22Rv1 (cell line): Measurements from ENCODE around the gene CACNA1A.

Experiments
- CTCF ChIP-seq: fragments of 450-650 bp; IDR thresholded peaks from 2 replicates; pipeline ENCODE4 v1.5.1; 2017; ENCODE audit warnings: mild to moderate bottlenecking
- ZFX ChIP-seq: fragments of 450-650 bp; IDR thresholded peaks from 2 replicates; pipeline ENCODE4 v1.6.1; 2017; ENCODE audit warnings: antibody characterized with exemption, borderline replicate concordance

GRCh38 chr19:13502231-13502630 lies 4.0 kb downstream of the CACNA1A start:
- no peak for TF ChIP-seq CTCF
- TF ChIP-seq ZFX, result no peak
